ENCODE data around the gene AOPEP. TPM values are rescaled to one million over a fixed set of nuclear protein-coding genes. Genes with fewer than 3 reads are reported as not detected.
A peak's percentile ranks its signal among the peaks of the same experiment; 100 is the strongest.

AOPEP gene
- polyA plus RNA-seq, 2 of the 4 experiments (the other 2 are of a cell fraction) = 226 to 266 TPM

- Histone ChIP-seq H3K4me2 (peak overlapping the region; percentile 74), H3K4me1 (peaks cover 100% of the 10 kb centered on the region), H3K4me3 (peak overlapping the region; percentile 20; the same call in 2 of the 3 replicates), H3K9me3 (no peaks in the 10 kb centered on the region), H3K27ac (peak overlapping the region; percentile 86 to 99)
- CTCF ChIA-PET = interaction anchor here (0.7 to 4.8 kb wide), 13 partner anchors 9 to 356 kb away, joined by 3 to 40 read pairs (median 4); no protein-coding TSS in a partner anchor
- DNase-seq (ENCODE audit: low read depth in 1 of 2, low spot score in 1 of 2) (peak; percentile 80 to 81), ATAC-seq (peak; percentile 26 to 52; a peak in 3 of 6 replicates), FAIRE-seq (no peak)
- POLR2A ChIA-PET = interaction anchor here (0.9 to 3.2 kb wide), 7 partner anchors 10 to 354 kb away, joined by 3 to 15 read pairs (median 8); no protein-coding TSS in a partner anchor
- WGBS (ENCODE audit: missing lambda C conversion rate) = 5% methylated on average over 9 of the region's 9 CpGs
- TF ChIP-seq HOXB13 (CRISPR knock-in tag; IDR thresholded peaks at IDR 0.05; ENCODE audit: low read depth) (no peak), CEBPB (IDR thresholded peaks at IDR 0.05) (peak in 1 of 2 experiments; percentile 12; a peak in 1 of 4 replicates), HEYL (CRISPR knock-in tag; IDR thresholded peaks at IDR 0.05) (no peak), E2F6 (IDR thresholded peaks at IDR 0.05; ENCODE audit: borderline replicate concordance, low read depth) (peak; percentile 16; the same call in 1 of the 2 replicates), EHF (CRISPR knock-in tag; IDR thresholded peaks at IDR 0.05) (no peak), RFX5 (IDR thresholded peaks at IDR 0.05) (no peak), RAD21 (conservative IDR thresholded peaks at IDR 0.05 in 1 of 2, IDR thresholded peaks at IDR 0.05 in 1 of 2) (no peak), CHD4 (IDR thresholded peaks at IDR 0.05; ENCODE audit: borderline replicate concordance) (no peak), CHD2 (IDR thresholded peaks at IDR 0.05; ENCODE audit: low read length, partially characterized antibody) (no peak), RNF2 (IDR thresholded peaks at IDR 0.05; ENCODE audit: borderline replicate concordance, low read depth) (no peak), JUNB (IDR thresholded peaks at IDR 0.05) (peak; percentile 38; the same call in 1 of the 2 replicates), SMC3 (IDR thresholded peaks at IDR 0.05) (no peak), HMGXB4 (CRISPR knock-in tag; IDR thresholded peaks at IDR 0.05; ENCODE audit: borderline replicate concordance) (no peak), KDM1A (IDR thresholded peaks at IDR 0.05; ENCODE audit: low read depth) (no peak), GATA3 (IDR thresholded peaks at IDR 0.05; ENCODE audit: borderline replicate concordance) (peak; percentile 71; the same call in 1 of the 2 replicates), NPAS2 (CRISPR knock-in tag; IDR thresholded peaks at IDR 0.05; ENCODE audit: borderline replicate concordance) (no peak), HOXB5 (CRISPR knock-in tag; IDR thresholded peaks at IDR 0.05) (0 out of 2 replicates have a peak, but pooled peaks have one; percentile 39), MYC (IDR thresholded peaks at IDR 0.05; ENCODE audit: borderline replicate concordance, low read length) (no peak), REST (IDR thresholded peaks at IDR 0.05) (no peak), HDAC2 (IDR thresholded peaks at IDR 0.05) (no peak), MAX (IDR thresholded peaks at IDR 0.05) (0 out of 2 replicates have a peak, but pooled peaks have one; percentile 9), KDM5A (IDR thresholded peaks at IDR 0.05) (no peak), BCL3 (IDR thresholded peaks at IDR 0.05) (0 out of 3 replicates have a peak, but pooled peaks have one; percentile 21), SREBF2 (IDR thresholded peaks at IDR 0.05) (no peak), EP300 (IDR thresholded peaks at IDR 0.05) (0 out of 5 replicates have a peak, but pooled peaks of 1 of the 2 experiments have one; percentile 28), MAFK (IDR thresholded peaks at IDR 0.05; ENCODE audit: partially characterized antibody) (peak; percentile 29), ATOH8 (CRISPR knock-in tag; IDR thresholded peaks at IDR 0.05; ENCODE audit: low read depth) (no peak), TFCP2L1 (CRISPR knock-in tag; IDR thresholded peaks at IDR 0.05) (no peak)
- TF ChIP-seq, protein P1, sequence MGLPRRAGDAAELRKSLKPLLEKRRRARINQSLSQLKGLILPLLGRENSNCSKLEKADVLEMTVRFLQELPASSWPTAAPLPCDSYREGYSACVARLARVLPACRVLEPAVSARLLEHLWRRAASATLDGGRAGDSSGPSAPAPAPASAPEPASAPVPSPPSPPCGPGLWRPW (IDR thresholded peaks at IDR 0.05) = no peak
These were observed 296.9 kb downstream of the AOPEP start for GRCh38 chr9:95023217-95024003.
